Bone marrow (tissue), 2 donors: ENCODE results near the gene MGAT1.
A peak's percentile ranks its signal among the peaks of the same experiment; 100 is the strongest.
"Not testable (repeated sequence)": the region's sequence is repeated elsewhere in the genome, so short reads cannot be mapped to it uniquely, and the experiment has no call there.

Experiments used
- DNase-seq, 2 donors: peaks; one replicate each; lab custom pipeline; 2025; lab: John Stamatoyannopoulos, UW

MGAT1 gene

DNA sequence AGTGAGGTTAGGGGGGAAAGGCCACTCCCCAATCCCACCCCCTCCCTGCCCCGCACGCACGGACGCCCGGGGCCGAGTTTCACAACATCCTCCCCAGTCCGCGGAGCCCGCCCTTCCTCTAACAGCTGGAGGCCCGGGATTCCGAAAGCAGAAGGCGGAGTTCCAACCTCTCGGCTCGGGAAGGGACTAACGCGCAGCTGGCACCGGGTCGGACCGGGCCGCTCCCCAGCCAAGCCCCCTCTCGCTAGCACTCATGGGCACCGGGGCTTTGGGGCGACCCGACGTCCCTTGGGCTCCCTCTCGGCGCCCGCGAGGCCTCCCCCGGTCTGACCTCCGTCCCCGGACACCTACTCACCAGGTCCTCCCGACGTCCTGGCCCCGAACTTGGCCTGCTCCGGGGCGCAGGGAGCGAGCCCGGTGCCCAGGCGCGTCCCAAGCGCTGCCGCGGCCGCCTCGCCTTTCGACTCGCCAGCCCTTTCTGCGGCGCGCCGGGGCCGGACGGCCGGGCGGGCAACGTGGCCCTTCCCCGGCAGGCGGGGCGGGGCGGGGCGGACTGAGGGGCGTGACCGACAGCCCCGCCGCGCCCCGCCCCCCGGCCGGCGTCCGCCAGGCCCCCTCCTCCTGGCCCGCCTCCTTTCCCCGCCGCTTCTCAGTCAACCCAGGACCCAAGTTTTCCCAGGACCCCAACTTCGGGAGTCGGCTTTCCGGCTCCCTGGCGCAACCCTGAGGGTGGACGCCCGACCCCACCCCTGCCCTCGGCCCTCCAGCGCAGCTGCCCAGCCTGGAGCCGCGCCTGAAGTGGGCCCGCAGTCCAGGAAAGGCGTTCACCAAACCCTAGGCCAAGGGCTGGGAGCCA lies at the start of gene MGAT1:
TSS of gene MGAT1 (minus strand) at position 482 of the 856 bp plus-strand sequence. CDS start 9,835 bp downstream, outside the sequence.
- peak; percentile 77 to 82 for DNase-seq

DNA sequence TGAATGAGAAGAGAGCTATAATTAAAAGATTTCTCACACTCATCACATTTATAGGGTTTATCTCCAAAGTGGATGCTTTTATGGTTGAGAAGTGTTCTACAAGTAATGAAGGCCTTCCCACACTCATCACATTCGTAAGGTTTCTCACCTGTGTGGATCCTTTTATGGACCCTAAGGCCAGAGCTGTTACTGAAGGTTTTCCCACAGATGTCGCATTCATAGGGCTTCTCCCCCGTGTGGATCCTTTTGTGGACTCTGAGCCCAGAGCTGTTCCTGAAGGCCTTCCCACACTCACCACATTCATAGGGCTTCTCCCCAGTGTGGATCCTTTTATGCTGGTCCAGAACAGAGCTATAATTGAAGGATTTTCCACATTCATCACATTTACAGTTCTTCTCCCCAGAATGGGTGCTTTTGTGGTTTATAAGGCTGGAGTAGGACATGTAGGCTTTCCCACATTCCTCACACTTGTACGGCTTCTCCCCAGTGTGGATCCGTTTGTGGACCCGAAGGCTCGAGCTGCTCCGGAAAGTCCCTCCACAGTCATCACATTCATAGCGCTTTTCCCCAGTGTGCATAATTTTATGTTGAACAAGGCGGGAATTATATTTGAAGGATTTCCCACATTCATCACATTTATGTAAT lies 48.0 kb upstream of the MGAT1 start:
- DNase-seq, result no peak

DNA sequence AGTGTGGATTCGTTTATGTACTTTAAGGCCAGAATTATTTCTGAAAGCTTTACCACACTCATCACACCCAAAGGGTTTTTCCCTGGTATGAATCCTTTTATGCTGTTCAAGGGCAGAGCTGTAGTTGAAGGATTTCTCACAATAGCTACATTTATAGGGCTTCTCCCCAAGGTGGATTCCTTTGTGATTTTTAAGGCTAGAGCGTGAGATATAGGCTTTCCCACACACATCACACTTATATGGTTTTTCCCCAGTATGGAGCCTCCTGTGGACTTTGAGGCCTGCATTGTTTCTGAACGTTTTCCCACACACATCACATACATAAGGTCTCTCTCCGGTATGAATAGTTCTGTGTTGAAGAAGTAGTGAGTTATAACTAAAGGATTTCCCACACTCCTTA lies 47.2 kb upstream of the MGAT1 start:
- DNase-seq, result no peak

DNA sequence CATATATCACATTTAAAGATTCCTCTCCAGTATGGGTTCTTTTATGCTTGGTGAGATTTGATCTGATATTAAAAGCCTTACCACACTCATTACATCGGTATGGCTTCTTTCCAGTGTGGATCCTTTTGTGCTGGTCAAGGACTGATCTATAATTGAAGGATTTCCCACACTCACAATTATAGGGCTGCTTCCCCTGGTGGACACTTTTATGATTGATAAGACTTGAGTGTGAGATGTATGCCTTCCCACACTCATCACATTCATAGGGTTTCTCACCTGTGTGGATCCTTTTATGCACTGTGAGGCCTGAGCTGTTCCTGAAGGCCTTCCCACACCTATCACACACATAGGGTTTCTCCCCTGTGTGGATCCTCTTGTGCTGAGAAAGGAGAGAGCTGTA lies 46.3 kb upstream of the MGAT1 start:
- DNase-seq, result no peak

DNA sequence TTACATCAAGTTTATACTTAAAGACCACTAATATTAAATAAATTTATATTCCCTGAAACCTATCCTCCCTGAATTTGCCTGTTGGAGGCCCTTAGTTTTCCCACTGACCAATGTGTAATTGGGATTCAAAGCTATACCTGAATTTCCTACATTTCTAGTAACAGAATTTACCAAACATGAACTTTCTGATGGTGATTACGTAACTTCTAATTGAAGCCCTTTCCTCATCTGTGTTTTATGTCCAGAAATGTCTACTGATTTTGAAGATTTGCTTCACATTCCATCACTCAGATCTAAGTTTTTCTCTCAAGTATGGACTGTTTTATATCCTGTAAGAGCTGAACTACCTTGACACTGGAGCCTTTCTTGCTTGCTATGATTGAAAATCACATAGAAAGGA lies 45.7 kb upstream of the MGAT1 start:
- DNase-seq, result no peak

DNA sequence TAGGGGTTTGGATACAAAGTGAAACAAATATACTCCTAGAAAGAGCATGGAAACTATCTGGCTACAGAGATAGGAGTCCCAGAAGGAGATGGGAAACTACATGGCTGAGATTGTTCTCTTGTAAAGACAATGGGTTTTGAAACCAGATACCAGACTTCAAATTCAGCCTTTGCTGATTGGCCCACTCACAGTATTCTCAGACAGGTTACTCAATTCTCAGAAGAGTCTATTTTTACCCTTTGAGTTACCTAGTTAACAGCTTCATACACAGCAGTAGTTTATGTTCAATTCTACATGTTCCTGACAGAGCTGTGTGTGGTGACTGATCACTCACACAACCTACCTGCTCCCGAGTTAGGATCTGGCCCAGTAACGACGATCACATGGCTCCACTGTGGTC lies 44.4 kb upstream of the MGAT1 start:
- no peak for DNase-seq

DNA sequence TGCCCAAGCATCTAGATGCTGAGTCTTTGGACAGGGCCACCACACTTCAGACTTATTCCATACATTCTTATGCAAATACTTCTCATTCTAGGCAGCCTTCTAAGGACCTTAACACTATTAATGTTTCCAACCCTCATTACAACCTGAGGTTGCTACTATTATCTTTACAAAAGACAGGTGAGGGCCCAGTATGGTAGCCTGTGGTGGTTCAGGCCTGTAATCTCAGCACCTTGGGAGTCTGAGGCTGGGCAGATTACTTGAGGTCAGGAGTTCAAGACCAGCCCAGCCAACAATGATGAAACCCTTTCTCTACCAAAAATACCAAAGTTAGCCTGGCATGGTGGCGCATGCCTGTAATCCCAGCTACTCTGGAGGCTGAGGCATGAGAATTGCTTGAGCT lies 42.3 kb upstream of the MGAT1 start:
- DNase-seq, result no peak

DNA sequence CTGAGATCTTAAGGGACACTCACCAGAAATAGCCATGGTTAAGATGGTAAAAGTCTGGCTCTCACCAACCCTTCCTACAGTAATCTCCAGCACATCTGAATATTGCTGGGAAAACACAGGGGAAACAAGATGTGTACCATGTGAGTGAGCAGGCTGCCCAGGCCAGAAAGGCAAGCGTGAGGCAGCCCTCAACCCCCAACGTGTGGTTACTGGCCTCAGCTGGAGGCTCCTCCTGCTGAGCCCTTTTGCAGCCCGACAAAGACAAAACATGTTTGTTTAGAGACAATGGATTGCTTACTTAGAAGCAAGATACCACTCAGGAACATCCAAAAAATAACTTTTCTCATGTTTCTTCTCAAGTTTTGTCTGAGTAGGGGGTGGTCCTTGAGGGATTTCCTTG lies 41.8 kb upstream of the MGAT1 start:
- DNase-seq, result no peak

DNA sequence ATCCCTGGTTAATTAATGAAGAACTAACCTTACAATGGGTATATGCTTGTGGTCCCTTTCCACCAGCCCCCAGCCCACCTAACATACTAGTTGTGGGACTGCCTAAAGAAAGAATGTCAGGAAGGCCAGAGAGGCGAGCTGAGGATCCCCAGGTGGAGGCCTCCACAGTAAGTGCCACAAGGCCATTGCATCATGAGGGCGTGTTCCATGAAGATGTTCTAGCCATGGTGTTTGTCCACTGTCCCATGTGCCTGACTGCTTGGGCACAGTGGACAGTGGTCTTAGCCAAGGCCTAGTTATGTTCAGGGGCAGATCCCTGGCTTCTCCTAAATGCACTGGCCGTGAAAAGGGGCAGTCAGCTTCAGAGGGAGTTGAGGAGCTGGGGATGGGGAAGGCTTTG lies 37.3 kb upstream of the MGAT1 start:
- DNase-seq, result no peak

DNA sequence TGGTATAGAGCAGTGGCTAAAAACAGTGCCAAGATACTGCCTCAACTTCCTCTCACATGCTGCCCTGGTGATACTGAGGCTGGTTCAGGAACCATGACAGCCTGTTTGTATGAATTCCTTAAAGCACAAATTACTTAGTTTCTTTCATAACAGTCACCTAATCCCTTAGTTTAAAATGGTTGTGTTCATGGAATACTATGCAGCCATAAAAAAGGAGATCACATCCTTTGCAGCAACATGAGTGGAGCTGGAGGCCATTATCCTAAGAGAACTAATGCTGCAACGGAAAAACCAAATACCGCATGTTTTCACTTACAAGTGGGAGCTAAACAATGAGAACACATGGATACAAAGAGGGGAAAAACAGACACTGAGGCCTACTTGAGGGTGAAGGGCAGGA lies 36.6 kb upstream of the MGAT1 start:
- no peak for DNase-seq

DNA sequence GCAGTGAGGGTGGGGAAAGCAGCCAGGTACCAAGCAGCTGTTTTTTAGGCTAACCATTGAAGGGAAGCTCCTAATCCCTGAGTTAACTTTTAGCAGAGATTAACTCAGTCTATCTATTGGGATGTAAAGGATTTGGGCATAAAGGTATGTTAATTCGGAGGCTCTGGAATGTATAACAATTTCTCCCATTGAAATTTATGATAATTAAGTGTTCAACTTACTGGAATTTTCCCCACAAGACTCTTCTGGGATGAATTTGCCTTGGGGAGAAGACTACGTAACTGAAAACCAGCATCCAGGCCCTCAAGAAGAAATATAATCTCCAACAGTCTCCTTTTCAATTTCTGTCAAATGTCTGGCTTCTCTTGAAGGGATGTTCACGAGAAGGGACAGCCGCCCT lies 34.9 kb upstream of the MGAT1 start:
- no peak for DNase-seq

DNA sequence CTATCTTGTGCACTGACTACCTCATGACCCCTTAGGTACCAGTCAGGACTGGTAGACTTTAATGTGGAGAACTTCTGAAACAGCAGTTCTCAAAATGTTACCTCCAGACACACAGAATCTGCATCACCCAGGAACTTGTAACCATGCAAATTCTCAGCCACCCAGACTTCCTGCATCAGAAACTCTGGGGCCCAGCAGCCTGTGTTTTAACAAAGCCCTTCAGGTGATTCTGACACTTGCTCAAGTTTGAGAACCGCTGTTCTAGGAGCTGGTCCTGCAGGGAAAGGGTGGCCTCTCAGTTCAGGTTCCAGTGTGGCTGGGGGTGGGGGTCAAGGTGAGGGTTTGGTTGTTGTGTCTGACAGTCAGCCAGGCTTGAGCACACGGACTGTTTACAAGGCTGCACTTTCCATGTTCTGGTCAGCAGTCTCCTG lies 30.0 kb upstream of the MGAT1 start:
- no peak for DNase-seq

DNA sequence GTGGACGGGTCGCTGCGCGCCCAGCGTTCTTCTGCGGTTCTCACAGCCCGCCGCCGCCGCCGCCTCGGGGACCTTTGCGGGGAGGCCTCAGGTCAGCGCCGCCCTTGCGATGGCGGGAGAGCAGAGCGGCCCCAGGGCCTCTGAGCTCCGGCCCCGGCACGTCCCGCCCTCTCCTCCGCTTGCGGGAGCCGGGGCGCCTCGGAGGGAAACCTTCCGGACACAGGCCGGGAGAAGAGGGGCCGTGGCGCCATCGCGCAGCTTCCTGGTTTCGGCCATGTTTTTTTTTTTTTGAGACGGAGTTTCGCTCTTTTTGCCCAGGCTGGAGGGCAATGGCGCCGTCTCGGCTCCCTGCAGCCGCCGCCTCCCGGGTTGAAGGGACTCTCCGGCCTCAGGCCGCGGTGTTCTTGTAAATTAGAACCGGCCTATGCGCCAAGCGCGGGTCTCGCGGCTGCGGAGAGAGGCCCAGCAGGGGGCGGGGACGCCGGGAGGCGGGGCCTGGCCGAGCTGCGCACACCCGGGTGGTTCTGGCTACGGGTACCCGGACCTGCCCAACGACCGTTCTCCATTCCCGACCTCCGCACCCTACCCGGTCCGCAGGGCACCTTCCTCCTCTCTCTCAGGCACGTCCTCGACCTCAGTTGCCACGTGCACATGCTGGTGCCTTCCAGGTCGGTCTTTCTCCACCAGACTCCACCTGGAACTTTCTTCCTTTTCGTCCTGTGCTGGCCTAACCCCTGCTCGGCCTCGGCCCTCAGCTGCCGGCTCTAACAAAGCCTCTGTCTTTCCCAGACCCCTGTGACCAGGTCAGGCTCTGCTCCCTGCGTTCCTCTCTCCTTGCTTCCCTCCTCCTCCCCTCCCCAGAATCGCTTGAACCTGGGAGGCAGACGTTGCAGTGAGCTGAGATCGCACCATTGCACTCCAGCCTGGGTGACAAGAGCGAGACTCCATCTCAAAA lies 28.8 kb upstream of the MGAT1 start:
- DNase-seq, result peak; percentile 41 to 90

DNA sequence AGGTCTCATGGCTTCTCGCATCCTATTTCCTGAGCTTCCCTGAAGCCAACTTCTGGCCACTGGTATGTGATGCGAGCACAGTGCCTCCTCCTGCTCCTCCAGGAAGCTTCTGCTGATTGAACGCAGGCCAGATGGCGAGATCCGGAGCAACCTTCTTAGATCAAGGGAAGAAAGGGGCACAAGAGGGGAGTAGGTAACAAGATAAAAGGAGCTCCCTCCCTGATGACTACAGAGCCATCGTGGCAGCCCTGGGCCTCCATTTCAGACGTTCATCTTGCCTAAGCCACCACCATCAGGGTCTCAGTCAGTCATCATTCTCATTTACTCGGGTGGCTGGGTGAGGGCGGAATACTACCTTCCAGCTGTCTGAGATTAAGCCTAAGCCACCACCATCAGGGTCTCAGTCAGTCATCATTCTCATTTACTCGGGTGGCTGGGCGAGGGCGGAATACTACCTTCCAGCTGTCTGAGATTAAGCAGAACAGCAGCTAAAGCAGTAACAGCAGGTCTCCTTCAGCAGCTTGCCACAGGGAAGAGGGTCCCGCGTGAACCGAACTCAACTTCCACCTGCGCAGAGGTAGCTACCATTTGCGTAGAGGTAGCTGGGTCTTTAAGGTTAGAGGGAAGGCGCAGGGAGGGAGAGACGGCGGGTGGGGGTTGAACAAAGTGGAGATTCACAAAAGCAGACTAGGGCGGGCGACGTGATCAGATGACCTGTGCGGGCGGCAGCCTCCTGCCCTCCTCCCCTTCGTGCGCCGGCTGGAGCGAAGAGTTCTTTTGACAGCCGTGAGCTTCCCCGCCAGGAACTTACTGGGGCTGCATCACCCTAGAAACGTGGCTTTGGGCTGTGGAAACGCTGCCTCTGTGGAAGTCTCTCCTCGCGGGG lies 27.9 kb upstream of the MGAT1 start:
- DNase-seq, result peak in 1 of 2 donors; percentile 45

DNA sequence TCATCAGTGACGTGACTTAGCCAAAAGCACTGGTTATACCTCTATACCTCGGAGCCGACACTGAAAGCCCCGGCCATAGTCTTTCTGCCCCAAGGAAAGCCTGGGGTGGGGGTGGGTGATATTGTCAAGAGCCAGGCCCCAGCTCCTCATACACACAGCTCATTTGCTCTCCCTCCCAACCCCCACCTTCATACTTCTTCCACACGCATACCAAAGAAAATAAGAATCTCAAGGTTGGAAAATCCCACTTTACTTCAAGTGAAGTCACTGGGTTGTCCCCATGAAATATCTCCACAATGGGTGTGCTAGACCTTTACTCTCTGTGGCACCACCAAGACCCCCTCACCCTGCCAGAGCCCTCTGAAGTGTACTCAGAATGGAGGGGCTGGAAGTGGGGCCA lies 27.1 kb upstream of the MGAT1 start:
- DNase-seq, result no peak

DNA sequence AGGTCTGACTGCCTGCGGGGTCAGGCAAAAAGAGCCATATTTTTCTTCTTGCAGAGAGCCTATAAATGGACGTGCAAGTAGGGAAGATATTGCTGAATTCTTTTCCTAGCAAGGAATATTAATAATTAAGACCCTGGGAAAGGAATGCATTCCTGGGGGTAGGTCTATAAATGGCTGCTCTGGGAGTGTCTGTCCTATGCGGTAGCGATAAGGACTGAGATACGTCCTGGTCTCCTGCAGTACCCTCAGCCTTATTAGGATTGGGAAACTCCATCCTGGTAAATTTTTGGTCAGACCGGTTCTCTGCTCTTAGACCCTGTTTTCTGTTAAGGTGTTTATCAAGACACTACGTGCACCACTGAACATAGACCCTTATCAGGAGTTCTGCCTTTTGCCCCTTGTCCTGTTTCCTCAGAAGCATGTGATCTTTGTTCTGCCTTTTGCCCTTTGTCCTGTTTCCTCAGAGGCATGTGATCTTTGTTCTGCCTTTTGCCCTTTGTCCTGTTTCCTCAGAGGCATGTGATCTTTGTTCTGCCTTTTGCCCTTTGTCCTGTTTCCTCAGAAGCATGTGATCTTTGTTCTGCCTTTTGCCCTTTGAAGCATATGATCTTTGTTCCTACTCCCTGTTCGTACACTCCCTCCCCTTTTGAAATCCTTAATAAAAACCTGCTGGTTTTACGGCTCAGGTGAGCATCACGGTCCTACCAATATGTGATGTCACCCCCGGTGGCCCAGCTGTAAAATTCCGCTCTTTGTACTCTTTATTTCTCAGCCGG lies 26.3 kb upstream of the MGAT1 start:
- not testable (repeated sequence) for DNase-seq

DNA sequence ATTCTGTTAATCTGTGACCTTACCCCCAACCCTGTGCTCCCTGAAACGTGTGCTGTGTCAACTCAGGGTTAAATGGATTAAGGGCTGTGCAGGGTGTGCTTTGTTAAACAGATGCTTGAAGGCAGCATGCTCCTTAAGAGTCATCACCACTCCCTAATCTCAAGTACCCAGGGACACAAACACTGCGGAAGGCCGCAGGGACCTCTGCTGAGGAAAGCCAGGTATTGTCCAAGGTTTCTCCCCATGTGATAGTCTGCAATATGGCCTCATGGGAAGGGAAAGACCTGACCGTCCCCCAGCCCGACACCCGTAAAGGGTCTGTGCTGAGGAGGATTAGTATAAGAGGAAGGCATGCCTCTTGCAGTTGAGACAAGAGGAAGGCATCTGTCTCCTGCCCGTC lies 24.8 kb upstream of the MGAT1 start:
- not testable (repeated sequence) for DNase-seq

DNA sequence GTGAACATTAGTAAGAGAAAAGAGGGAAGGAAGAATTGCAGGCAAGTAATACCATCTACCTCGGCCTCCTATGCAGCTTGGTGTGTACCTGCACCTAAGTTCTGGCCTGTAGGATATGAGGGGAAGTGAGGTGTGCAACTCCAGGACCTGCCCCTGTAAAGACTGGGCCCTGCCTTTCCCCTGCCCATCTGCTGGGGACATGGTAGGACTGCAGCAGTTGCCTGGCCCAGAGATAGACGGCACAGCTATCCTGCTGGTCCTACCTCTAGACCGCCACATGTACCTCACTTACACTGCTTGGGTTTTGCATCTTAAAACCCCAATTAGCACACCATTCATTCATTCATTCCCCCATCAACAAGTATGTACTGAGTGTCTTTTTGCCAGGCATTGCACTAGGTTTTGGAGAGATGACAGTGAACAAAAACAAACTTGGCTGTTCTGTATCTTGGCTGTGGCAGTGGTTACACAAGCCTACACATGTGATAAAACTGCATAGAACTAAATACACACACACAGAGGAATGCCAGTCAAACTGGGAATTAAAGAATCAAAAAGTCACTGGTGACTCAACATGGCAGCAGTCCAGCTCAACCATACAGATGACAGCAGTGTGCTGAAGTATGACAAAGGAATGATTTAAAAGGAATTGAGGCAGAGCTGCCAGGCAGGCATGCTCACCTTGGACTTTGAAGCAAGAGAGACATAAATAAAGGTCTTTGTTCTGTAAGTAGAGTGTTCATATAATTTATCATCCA lies 23.3 kb upstream of the MGAT1 start:
- DNase-seq, result no peak

DNA sequence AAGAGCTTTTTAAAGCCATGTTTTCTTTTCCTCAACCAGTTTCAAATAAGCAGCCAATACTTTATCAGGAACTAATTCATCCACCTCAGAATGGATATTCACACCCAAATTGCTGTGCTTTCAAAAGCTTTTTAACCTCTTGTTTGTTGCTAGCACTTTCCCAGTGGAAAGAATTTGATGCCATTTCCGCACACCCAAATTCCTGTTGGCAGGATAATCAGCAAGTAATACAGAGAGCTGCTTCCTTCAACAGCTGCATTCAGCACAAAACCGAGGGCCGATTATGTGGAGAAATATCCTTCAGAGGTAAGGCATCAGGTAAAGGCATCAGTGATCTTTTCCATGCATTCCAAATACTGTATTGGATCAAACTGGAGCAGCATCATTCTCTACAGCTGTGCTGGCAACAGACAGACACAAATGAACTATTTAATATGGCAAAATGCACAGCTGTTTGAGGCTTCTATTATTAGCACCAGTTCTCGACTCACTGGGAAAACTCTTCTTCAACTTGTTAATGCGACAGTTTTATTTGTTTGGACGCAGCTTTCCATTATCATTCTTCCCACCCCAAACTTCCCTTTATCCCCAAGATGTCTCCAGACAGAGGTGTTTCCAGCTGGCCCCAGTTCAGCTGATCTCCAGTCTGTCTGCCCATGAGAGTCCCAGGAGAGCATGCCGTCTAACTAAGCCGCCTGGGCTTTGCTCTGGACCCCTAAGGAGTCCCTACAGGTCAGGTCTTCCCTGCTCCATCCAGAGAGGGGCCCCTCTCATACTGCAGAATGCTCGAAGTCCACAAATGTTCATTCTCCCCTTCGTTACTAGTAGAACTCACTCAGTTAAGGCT lies 22.2 kb upstream of the MGAT1 start:
- no peak for DNase-seq
